GM08714 (cell line): ENCODE measurements around the gene CCDC141.

Experiments used
- H3K4me3 ChIP-seq: fragments of 200-500 bp; sonication (Bioruptor generic); 2 replicates; pipeline ENCODE4 v1.5.1; 2014; ENCODE audit warnings: mild to moderate bottlenecking, low read length, inconsistent platforms
- ZNF274 ChIP-seq: IDR thresholded peaks from 2 replicates; pipeline ENCODE4 v1.6.1; 2012; ENCODE audit warnings: mild to moderate bottlenecking, low read depth, low read length

CCDC141 gene

DNA sequence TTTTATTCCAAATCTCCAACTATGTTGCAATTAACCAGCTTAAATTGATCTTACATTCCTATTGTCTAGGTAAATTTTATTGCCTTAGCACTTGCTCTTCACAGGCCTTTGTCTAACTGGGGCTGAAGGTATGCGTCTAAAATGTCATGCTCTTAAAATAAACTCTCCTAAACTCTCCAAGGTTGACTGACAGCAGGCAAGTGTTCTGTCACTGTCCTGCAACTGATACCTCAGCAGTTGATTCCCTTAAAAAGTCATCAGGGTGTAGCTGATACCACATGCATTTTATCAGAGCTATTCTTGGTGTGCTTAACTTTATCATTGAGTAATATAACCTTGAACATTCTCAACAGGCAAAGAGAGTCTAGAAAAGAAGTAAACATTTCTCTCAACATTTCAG, 243.4 kb downstream of the CCDC141 start:
- TF ChIP-seq ZNF274 = no peak
- no peak overlapping the region for H3K4me3 ChIP-seq

DNA sequence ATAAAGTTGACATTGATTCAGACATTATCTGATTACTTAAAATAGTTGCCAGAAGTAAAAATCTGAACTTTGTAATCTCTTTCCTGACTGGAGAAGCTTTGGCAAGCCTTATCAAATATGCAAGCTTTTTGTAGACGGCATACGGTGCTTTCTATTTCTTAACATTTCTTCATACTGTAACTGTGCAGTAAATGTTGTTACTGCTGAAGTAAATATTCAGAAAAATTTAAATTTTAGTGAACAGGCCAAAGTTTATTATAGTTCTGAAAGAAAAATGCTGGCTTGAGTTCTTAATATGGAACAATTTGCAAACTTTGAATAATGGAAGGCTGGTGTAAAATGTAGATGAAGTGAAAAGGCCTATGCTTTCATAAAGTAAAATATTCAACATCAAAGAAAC, 244.5 kb downstream of the CCDC141 start:
- TF ChIP-seq ZNF274 = no peak
- no peak overlapping the region for H3K4me3 ChIP-seq

DNA sequence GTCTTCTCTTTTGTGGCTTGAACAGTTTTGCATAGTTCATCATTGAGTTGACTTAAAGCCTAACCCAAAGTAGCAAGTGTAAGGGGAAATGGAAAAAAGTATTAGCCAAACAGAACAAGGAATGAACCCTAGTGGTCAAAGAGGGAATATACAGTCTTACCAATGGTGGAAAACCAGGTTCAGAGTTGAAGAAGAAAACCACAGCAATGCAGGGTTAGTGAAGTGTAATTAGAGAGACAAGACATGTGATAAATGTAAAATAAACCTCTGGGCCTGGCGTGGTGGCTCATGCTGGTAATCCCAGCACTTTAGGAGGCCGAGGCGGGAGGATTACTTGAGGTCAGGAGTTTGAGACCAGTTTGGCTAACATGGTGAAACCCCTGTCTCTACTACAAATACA, 245.1 kb downstream of the CCDC141 start:
- H3K4me3 ChIP-seq = no peak overlapping the region
- no peak for TF ChIP-seq ZNF274

- TF ChIP-seq ZNF274 = no peak
- no peak overlapping the region for H3K4me3 ChIP-seq
Observed at GRCh38 chr2:178800510-178800909, 249.4 kb downstream of the CCDC141 start.

- TF ChIP-seq ZNF274 = no peak
- no peak overlapping the region for H3K4me3 ChIP-seq
Observed at GRCh38 chr2:178799305-178799704, 250.6 kb downstream of the CCDC141 start.

DNA sequence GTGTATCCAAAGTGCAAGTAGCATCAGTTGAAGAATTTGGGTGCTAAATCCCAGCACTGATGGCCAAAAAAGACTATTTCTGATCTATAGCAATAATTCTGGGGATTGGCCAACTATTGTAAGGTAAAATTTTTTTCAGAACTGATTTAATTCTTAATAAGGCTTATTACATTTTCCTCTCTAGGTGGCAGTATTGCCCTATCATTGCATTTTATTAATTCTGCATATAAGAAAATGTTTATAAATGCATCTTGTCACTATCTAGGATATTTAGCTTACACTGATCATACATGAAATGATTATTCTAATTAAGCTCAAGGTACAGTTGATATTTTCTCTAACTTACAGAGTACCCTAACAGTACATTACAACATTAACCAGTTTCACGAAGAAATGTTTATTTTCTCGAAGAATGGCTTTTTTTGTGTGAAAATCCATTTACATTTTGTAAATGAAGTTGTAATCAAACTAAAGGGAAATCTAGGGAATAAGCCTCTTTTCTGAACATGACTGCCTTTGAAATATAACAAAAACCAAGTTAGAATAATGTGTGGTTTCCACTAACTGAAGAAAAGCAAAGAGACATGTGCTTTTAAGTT, 253.8 kb downstream of the CCDC141 start:
- no peak for TF ChIP-seq ZNF274
- H3K4me3 ChIP-seq = no peak overlapping the region

DNA sequence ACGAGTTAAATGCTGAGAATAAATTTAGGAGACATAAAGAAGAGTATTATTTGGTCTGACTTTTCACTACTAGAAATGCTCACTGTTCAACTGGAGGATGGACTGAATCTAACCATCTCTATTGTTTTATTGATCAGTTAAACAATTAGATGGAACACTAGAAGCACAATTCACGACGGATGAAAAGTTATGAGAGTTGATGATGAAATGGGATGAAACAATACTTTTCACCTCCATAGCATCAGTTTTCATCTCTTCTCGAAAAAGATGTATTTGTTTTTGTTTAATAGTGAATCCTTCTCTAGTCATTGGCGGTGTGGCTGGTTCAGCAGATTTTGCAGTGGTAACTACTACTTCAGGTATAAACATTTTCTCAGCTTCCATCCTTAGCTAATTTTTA, 262.0 kb downstream of the CCDC141 start:
- TF ChIP-seq ZNF274 = no peak

DNA sequence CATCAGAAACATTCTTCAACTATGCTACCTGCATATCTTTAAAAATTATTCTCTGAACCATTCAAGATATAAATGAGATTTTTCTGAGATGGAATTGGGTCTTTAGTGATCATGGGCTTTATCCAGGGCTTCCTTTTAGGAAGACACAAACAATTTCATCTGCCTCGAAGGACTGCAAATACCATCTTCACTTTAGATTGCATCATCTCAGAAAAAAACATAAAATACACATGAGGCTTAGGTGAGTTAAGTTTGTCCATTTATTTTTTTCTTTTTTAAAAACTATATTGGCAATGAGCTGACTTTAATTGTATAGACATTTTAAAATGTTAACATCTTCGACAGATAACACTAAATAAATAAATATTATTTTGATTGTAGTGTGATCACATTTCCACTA, 262.8 kb downstream of the CCDC141 start:
- no peak overlapping the region for H3K4me3 ChIP-seq
- no peak for TF ChIP-seq ZNF274

More for the DNA sequence above, 262.0 kb downstream of the CCDC141 start:
- H3K4me3 ChIP-seq = no peak overlapping the region

GRCh38 chr2:178783889-178784288, 266.0 kb downstream of the CCDC141 start:
- no peak overlapping the region for H3K4me3 ChIP-seq
- no peak for TF ChIP-seq ZNF274

DNA sequence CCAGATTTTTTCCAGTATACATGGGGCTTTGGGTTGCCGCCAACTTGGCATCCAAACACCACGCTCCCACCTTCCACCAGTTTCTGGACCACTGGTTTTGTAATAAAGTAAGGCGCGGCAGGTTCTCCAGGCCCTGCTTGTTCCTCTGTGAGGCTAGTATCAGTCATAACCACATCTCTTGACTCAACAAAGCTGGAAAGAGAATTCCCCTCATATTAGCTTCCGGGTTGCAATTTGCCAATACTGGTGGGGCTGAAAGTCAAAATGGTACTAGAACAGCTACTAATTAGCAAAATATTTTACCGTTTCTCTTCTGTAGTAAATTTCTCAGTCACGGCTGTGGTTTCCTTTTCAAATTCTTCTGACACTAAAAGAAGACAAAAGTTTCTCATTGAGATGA, 267.7 kb downstream of the CCDC141 start:
- TF ChIP-seq ZNF274 = no peak
- H3K4me3 ChIP-seq = no peak overlapping the region
